Upper lobe of right lung (tissue), 1 donor: ENCODE measurements around the gene TSPAN11. TPM values are rescaled to one million over a fixed set of nuclear protein-coding genes. Genes with fewer than 3 reads are reported as not detected.
"Not testable (repeated sequence)": the region's sequence is repeated elsewhere in the genome, so short reads cannot be mapped to it uniquely, and the experiment has no call there.

Source experiments
- ATAC-seq: fragments of 200-7000 bp; cut with Tn5 transposase; one replicate; pipeline ENCODE4 v1.9.1; 2020; ENCODE audit warnings: mild to moderate bottlenecking, moderate library complexity
- DNase-seq: peaks from one replicate; pipeline ENCODE4 v3.0.0-alpha.2; 2020
- H3K27ac ChIP-seq: fragments of 200-600 bp; one replicate; pipeline ENCODE4 v1.8.0; 2022
- H3K27me3 ChIP-seq: fragments of 200-600 bp; one replicate; pipeline ENCODE4 v1.8.0; 2022; ENCODE audit warnings: mild to moderate bottlenecking
- H3K36me3 ChIP-seq: fragments of 200-600 bp; one replicate; pipeline ENCODE4 v1.8.0; 2022
- H3K4me1 ChIP-seq: fragments of 200-600 bp; one replicate; pipeline ENCODE4 v1.8.0; 2022
- H3K4me3 ChIP-seq: fragments of 200-600 bp; one replicate; pipeline ENCODE4 v1.8.0; 2022; ENCODE audit warnings: mild to moderate bottlenecking
- H3K9me3 ChIP-seq: fragments of 200-600 bp; one replicate; pipeline ENCODE4 v1.8.0; 2022
- intact Hi-C: fragments of 100-400 bp; cut with DNase I; formaldehyde crosslinking; loops from one replicate; pipeline ENCODE4 v1.11.0; 2022
- total RNA-seq: library from RNA; stranded (reverse); fragmentation: NEBNext Ultra II Directional; extraction: Animal tissue kit (Norgen Biotek cat#: 25700); gene quantifications from one replicate; pipeline ENCODE4 v1.2.1, GENCODE V29; 2021
- TF ChIP-seq, protein P1 (sequence below): fragments of 200-600 bp; IDR thresholded peaks from one replicate; pipeline ENCODE4 v1.8.0; 2022; ENCODE audit warnings: antibody characterized with exemption
- donor health status: DM: no; HTN: yes; CAD: no; lungs with severe emphysema.

Gene TSPAN11
- total RNA-seq, 1 donor from 2014 or later: 7.8 TPM

DNA sequence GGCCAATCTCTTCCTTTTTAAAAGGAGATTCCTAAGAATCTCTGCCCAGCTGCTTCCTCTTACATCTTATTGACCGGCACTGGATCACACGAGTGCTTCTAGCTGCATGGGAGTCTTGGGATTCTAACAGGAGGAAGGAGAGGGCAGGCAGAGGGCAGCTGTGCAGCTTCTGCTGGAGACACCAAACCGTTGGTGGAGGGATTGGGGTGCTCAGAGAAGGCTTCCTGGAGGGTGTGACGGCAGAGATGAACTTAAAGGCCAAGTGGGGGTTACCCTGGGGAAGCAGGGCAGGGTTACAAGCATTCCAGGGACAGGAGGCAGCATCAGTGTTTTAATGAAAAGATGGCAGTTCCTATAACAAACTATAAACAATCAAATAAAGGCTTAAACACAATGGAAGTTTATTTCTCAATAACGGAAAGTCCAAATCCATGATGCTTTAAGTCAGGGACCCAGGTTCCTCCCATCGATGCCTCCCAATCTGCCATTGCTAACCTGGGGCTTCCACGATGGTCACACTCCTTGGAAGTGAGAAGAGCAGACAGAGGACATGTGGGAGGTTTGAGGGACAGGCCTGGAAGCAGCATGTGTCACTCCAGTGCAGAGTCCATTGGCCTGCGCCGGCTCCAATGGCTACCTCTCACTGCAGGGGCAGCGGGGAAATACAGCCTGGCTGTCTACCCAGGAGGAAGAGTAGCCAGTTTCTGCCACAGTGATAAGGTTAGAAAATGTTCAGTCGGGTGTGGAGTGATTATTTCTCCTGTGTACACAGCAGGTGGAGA, 94.0 kb downstream of the TSPAN11 start:
- H3K27ac ChIP-seq: no peak overlapping the region
- H3K27me3 ChIP-seq: no peaks in the 10 kb centered on the region
- no peaks in the 10 kb centered on the region for H3K9me3 ChIP-seq
- H3K36me3 ChIP-seq: no peaks in the 10 kb centered on the region
- H3K4me1 ChIP-seq: no peaks in the 10 kb centered on the region
- DNase-seq (peak; percentile 51), ATAC-seq (no peak)
- intact Hi-C loops: no loop called here
- H3K4me3 ChIP-seq: no peak overlapping the region
- TF ChIP-seq, protein P1, sequence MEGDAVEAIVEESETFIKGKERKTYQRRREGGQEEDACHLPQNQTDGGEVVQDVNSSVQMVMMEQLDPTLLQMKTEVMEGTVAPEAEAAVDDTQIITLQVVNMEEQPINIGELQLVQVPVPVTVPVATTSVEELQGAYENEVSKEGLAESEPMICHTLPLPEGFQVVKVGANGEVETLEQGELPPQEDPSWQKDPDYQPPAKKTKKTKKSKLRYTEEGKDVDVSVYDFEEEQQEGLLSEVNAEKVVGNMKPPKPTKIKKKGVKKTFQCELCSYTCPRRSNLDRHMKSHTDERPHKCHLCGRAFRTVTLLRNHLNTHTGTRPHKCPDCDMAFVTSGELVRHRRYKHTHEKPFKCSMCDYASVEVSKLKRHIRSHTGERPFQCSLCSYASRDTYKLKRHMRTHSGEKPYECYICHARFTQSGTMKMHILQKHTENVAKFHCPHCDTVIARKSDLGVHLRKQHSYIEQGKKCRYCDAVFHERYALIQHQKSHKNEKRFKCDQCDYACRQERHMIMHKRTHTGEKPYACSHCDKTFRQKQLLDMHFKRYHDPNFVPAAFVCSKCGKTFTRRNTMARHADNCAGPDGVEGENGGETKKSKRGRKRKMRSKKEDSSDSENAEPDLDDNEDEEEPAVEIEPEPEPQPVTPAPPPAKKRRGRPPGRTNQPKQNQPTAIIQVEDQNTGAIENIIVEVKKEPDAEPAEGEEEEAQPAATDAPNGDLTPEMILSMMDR: no peak

DNA sequence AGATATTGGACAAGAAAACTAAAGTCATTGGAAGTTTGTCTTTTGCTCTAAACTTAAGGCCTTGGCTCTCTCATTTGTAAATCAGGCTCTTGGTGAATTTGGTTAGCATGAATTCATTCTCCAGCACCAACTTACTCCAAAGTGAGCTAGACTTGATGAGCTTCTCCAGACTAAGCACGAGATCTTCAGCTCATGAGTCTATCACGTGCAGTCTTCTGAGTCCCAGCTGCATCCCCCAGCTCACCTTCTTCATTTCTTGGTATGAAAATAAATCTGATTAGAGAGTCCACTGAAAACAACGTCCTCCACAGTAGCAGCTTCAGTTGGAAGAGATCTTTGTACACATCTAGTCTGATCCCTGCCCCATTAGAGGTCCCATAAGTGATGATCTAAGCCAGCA, 94.6 kb downstream of the TSPAN11 start:
- Histone ChIP-seq H3K4me3 (no peak overlapping the region), H3K36me3 (no peaks in the 10 kb centered on the region), H3K4me1 (no peaks in the 10 kb centered on the region), H3K27ac (no peak overlapping the region), H3K9me3 (no peaks in the 10 kb centered on the region), H3K27me3 (no peaks in the 10 kb centered on the region)
- TF ChIP-seq, protein P1: no peak
- intact Hi-C loops: no loop called here
- ATAC-seq: no peak
- no peak for DNase-seq

DNA sequence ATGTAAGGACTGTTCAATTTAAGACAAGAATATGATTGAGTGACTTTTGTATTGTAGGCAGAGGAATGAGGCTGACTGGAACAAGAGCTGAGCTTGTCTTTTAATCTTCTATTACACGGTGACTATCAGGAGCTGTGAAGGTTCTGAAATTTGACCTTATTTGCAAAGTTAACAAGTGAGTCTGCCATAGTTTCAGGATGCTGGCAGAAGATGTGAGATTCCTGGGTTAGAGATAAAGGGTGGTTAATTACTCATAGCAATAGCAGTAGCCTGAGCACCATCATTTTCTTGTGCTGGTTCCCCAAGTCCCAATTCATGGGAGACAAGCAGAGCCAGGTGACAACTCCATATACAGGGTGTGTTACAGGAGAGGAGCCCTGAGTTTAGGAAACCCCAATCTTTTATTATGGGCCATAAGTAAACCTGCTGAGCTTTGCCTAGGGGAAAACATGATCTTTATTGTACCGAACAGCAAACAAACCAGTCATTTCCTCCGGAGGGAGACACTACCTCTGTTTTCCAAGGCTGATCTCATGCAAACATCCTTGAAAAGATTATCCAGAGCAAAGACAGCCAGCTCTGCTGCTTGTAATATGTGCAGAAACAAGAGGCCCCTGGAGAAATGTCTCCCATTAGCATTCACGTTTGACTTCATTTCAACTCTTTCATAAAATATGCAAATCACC, 95.4 kb downstream of the TSPAN11 start:
- H3K9me3 ChIP-seq: no peaks in the 10 kb centered on the region

DNA sequence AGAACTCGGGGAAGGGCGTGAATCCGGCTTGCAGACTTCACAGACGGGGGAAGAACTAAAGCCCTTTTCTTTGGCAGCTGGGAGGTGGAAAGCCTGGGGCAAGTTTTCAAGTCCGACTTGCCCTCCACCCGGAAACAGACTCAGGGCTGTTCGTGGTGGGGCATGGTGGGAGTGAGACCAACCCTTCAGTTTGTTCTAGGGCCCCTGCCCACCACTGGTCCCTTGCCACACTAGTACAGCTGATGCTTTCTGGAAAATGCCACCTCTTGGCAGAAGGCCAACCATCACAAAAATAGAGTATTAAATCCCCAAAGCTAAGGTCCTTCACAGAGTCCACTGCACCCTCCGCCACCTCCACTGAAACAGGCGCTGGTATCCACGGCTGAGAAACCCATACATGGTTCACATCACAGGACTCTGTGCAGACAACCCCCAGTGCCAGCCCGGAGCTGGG, 96.8 kb downstream of the TSPAN11 start:
- TF ChIP-seq, protein P1: no peak
- intact Hi-C loops: no loop called here
- DNase-seq (no peak), ATAC-seq (no peak)
- no peak overlapping the region for H3K27ac ChIP-seq
- no peak overlapping the region for H3K4me3 ChIP-seq
- H3K9me3 ChIP-seq: no peaks in the 10 kb centered on the region
- no peaks in the 10 kb centered on the region for H3K4me1 ChIP-seq
- H3K27me3 ChIP-seq: no peaks in the 10 kb centered on the region
- H3K36me3 ChIP-seq: no peaks in the 10 kb centered on the region

More for the DNA sequence above, 95.4 kb downstream of the TSPAN11 start:
- intact Hi-C loops: no loop called here
- Histone ChIP-seq H3K4me1 (no peaks in the 10 kb centered on the region), H3K27ac (no peak overlapping the region), H3K27me3 (no peaks in the 10 kb centered on the region), H3K36me3 (no peaks in the 10 kb centered on the region), H3K4me3 (no peak overlapping the region)
- no peak for DNase-seq
- ATAC-seq: no peak
- TF ChIP-seq, protein P1: no peak

DNA sequence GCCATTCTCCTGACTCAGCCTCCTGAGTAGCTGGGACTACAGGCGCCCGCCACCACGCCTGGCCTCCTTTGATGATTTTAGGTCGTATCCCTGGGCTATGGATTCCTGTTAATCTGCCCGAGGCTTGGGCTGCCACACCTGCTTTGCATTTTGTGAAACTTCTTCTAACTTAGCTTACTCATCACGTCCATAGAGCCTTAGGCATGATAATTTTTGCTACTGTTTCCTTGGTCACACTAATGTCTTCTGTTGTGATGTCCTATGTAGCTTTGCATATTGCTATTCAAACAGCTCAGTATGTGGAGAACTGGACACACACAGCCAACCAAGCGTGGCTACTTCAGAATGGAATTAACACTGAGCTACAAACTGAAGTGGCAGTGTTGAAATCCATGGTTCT, 99.7 kb downstream of the TSPAN11 start:
- DNase-seq (no peak), ATAC-seq (no peak)
- Histone ChIP-seq H3K36me3 (no peaks in the 10 kb centered on the region), H3K9me3 (no peaks in the 10 kb centered on the region), H3K4me1 (no peaks in the 10 kb centered on the region), H3K27me3 (no peaks in the 10 kb centered on the region), H3K4me3 (no peak overlapping the region), H3K27ac (no peak overlapping the region)
- intact Hi-C loops: no loop called here
- TF ChIP-seq, protein P1: no peak

DNA sequence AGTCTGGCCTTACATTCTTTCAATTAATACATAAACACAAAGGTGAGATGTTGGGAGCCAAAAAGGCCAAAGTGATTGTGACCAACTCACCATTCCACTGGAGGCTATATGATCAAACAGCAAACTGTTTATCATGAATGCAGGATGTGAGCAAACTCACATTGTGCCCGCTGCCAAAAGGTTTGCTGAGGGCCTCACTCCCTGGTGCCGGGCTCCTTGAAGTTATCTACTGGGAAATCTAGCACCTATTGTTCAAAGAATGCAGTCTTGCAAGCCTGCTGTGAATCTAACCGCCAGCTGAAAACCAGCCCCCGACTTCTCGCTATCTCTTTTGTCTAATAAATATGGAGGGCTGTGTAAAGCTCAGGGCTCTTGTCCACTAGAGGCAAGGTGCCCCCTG, 100.5 kb downstream of the TSPAN11 start:
- DNase-seq: not testable (repeated sequence)

More for the DNA sequence above, 100.5 kb downstream of the TSPAN11 start:
- H3K4me1 ChIP-seq, H3K36me3 ChIP-seq, H3K27me3 ChIP-seq, H3K9me3 ChIP-seq, ATAC-seq, H3K4me3 ChIP-seq, intact Hi-C loops, H3K27ac ChIP-seq: not testable (repeated sequence)
